GM18505 (cell line): Measurements from ENCODE around the gene CPNE4.
A peak's percentile ranks its signal among the peaks of the same experiment; 100 is the strongest.

Source experiments
- ATAC-seq: cut with Tn5 transposase; IDR thresholded peaks from one replicate; pipeline ENCODE4 v1.9.1; 2021; ENCODE audit not compliant: unreplicated experiment
- POLR2A ChIP-seq: IDR thresholded peaks from 4 replicates; pipeline ENCODE4 v1.6.1; 2011; ENCODE audit warnings: borderline replicate concordance; ENCODE audit not compliant: insufficient read depth, insufficient read length; ENCODE audit errors: extremely low read depth

Gene CPNE4

DNA sequence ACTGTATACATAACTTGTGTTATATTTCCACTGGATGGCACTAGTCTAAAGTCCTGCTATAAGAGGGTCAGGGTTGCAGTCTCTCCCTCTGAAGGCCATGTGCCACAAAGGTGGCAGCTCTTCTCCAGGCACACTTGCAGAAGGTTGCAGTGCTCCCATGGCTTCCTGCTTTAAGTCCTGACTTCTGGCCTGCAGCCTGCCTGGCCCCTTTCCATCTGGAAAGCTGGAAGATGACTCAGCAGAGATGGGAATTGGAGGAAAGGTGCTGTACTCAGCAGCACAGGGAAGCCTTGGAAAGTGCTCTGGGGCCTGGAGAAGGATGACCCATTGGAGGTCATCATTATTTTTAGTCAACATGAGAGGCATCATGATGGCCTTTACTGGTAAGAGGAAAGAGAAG lies 491.1 kb downstream of the CPNE4 start:
- ATAC-seq, result no peak
- no peak for TF ChIP-seq POLR2A

DNA sequence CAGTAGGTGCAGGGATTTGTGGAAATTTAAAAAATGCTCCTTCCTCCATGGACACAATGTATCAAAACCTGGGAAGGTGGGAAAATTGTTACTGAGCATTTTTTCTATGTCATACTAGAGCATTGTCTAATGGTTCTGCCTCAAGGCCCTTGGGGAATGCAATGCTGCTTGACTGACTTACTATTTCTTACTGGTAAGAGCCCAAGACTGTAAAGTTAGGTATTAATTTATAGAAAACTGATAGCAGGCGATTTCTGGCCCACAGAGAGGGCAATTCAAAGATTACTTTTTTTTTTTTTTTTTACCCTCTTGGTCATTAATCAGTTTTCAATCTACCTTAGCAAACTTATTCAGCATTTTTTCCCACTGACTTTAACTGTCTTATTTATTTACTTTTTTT lies 493.5 kb downstream of the CPNE4 start:
- no peak for TF ChIP-seq POLR2A
- ATAC-seq, result no peak

- no peak for ATAC-seq
- TF ChIP-seq POLR2A, result no peak
Measured at GRCh38 chr3:131540821-131541220, 494.0 kb downstream of the CPNE4 start.

DNA sequence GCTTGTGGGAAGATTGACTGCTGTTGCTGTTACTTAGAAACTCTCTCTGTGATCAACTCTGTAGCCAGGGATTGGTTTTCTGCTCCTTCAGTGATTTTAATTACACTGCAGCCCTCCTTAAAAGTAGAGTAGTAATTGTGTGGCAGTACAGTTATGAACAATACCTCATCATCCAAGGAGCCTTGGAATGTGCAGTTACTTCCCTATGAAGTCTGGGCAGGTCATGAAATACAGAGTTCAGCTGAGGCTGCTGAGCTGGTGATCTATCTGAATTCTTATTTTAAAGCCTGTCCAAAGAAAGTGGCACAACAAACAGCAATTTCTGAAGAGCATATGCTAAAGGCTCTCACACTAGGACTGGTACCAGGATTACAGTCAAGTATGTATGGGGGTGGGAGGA lies 494.7 kb downstream of the CPNE4 start:
- TF ChIP-seq POLR2A, result no peak
- no peak for ATAC-seq

GRCh38 chr3:131538968-131539367 lies 495.8 kb downstream of the CPNE4 start:
- no peak for ATAC-seq
- no peak for TF ChIP-seq POLR2A

GRCh38 chr3:131537531-131537930 lies 497.3 kb downstream of the CPNE4 start:
- TF ChIP-seq POLR2A, result no peak
- ATAC-seq, result no peak

- no peak for ATAC-seq
- no peak for TF ChIP-seq POLR2A
Measured at GRCh38 chr3:131535596-131535995, 499.2 kb downstream of the CPNE4 start.

DNA sequence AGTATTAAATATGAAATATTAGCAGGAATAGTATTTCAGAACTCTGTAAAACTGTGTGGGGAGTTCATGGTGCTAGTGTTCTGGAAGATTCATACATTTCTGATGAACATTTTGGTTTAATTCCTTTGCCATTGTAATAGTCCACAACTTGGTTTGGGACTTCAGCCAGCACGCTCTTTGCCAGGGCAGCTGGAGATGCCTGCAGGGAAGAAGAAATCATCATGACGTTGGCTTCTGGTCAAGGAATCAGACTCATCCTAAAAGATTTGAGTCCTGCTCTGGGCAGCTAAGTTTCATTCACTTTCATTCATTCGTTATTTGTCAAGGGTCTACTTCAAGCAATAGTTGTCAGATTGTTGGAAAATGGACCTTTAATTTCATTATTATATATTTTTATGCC lies 499.7 kb downstream of the CPNE4 start:
- no peak for ATAC-seq
- no peak for TF ChIP-seq POLR2A

DNA sequence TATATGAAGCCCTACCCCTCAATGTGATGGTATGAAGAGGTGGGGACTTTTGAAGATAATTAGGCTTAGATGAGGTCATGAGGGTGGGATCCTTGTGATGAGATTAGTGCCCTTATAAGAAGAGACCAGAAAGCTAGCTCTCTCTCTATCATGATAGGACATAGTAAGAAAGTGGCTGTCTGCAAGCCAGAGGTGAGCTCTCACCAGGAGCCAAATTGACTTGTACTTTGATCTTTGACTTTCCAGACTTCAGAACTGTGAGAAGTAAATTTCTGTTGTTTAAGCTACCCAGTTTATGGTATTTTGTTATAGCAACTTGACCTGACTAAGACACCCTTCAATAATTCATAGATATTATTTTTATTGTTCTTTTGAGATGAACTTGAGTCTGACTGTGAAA lies 502.2 kb downstream of the CPNE4 start:
- no peak for TF ChIP-seq POLR2A
- no peak for ATAC-seq

GRCh38 chr3:131530843-131531242 lies 504.0 kb downstream of the CPNE4 start:
- no peak for ATAC-seq
- no peak for TF ChIP-seq POLR2A

DNA sequence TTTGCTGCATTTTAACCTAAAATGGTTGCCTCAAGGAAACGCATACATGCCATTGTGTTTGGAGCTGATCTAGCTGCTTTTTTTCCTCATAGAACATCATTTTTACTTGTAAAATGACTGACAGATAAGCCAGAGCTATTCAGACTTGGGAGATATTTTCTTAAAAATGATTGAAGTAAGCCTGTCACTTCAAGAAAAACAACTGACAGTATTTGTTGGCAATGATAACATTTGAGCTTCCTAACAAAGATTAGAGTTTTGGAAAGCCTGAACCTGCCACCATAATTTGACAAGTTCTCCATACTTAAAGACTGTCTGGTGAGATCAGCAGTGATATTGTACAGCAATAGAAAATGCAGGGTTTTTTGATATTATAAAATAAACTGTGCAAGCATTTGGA lies 504.4 kb downstream of the CPNE4 start:
- no peak for ATAC-seq
- no peak for TF ChIP-seq POLR2A

GRCh38 chr3:131526801-131527347 lies 507.9 kb downstream of the CPNE4 start:
- no peak for TF ChIP-seq POLR2A
- no peak for ATAC-seq

DNA sequence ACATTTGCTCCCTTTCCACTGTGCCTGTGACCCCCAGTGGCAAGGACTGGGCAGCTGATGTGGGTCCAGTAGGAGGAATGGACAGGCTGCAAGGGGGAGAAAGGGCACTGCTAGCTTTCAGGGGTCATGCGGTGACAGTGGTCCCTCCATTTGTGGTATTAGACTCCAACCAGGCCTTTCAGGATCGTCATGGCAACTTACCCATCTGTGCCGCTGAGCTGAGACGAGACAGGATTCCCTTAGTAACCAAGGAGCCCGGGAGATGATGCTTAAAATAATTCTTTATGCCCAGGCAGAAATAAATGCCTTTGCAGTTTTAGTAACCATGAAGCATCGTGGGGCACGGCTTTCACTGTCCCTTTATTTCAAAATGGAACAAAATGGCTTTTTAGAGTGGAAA lies 516.1 kb downstream of the CPNE4 start:
- TF ChIP-seq POLR2A, result no peak
- ATAC-seq, result no peak

DNA sequence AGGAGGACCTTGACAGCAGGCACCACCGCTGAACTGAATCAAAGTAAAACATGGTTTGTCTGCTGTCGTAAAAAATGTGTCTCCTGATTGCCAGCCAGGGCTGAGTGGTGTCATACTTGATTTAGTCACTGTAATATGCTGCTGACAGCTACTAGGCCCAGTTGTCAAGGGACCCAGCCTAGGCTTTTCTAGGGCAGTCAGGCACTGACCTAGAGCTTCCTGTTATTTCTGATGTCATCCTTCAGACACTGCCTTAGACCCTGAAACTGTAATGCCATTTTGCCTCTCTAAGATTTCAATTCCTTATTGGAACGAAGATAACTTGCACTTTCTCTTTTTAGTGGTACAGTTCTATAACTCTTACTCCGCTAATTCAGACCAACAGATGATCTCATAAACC lies 529.4 kb downstream of the CPNE4 start:
- no peak for TF ChIP-seq POLR2A

DNA sequence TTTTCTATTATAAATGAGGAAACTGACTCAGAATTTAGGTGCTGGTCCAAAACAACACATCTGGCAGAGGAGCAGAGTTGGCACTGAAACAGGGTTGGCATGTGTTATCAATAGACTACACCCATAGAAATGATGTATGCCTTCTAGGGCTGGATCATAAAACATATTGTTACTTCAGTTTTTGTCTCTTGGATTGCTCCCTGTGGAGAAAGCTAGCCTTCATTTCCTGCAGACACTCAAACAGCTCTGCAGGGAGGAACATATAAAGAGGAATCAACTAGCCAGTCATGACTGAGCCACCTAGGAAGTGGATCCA lies 531.5 kb downstream of the CPNE4 start:
- ATAC-seq, result peak; percentile 7
- TF ChIP-seq POLR2A, result no peak

More for the DNA sequence above, 529.4 kb downstream of the CPNE4 start:
- no peak for ATAC-seq

DNA sequence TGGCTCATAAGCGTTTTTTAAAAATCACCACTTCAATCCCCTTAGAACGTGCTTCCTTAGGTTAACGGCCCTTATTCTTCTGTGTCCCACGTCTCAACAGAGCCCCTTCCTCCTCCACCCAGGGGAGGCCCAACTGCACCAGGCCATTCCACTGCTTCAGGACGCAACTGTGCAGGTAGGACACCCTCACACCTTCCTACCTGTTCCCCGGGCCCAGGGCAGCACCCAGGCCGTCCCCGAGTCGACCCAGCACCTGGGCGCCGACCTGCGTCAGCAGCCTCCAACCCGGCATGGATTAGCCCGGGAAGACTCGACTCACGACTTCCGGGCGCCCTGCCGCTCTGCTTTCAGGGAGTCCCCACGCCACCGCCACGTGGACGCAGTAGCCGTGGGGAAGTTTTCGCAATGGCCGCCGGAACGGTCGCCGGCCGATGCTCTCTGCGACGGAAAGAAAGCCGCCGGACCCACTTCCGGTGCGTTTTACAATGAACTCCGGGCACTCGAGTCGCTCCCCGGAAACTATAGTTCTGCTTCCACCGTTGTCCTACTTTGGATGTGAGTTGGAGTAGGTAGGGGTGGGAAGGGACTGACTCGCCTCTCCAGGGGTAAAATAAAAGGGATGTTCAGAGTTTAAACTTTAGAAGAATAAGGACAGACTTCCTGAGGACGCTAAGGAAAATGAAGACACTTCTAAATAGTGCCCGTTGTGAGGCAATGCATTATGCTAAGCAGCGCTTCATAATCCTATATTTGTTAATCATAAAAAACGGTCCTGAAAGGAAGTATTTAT lies 532.1 kb downstream of the CPNE4 start, which contains the start of gene MRPL3:
TSS of gene MRPL3 (minus strand) at position 442 of the 790 bp plus-strand sequence. CDS start at position 292, 150 bp downstream.
- peak; percentile 95 for ATAC-seq
- TF ChIP-seq POLR2A, result peak; percentile 60

- ATAC-seq, result no peak
- no peak for TF ChIP-seq POLR2A
Measured at GRCh38 chr3:131501949-131502348, 532.9 kb downstream of the CPNE4 start.
